HG03064 (cell line): ENCODE measurements around the gene ZNF705A.
"Not testable (repeated sequence)": the region's sequence is repeated elsewhere in the genome, so short reads cannot be mapped to it uniquely, and the experiment has no call there.

Experiments used
- ATAC-seq: cut with Tn5 transposase; IDR thresholded peaks from one replicate; pipeline ENCODE4 v1.9.1; 2021; ENCODE audit warnings: low read depth; ENCODE audit not compliant: unreplicated experiment

The ZNF705A gene

GRCh38 chr12:8156845-8157244 is at the start of gene ZNF705A:
Gene ZNF705A (plus strand): TSS chr12:8157015. CDS start chr12:8172626, 15,611 bp downstream.
- no peak for ATAC-seq

- ATAC-seq: no peak
Measured at GRCh38 chr12:8108808-8109398, 47.9 kb upstream of the ZNF705A start.

GRCh38 chr12:8113117-8113516 is 43.7 kb upstream of the ZNF705A start:
- not testable (repeated sequence) for ATAC-seq

GRCh38 chr12:8120072-8120713 is 36.6 kb upstream of the ZNF705A start:
- no peak for ATAC-seq

- ATAC-seq: no peak
Measured at GRCh38 chr12:8123124-8123912, 33.5 kb upstream of the ZNF705A start, which contains the start of gene CLEC4A. Gene CLEC4A (plus strand): TSS chr12:8123617. CDS start chr12:8123879, 262 bp downstream.

GRCh38 chr12:8127138-8127537 is 29.7 kb upstream of the ZNF705A start:
- no peak for ATAC-seq

- ATAC-seq: not testable (repeated sequence)
Measured at GRCh38 chr12:8133636-8134397, 23.0 kb upstream of the ZNF705A start.

GRCh38 chr12:8134398-8134930 is 22.4 kb upstream of the ZNF705A start:
- not testable (repeated sequence) for ATAC-seq

GRCh38 chr12:8141647-8142046 is 15.2 kb upstream of the ZNF705A start:
- not testable (repeated sequence) for ATAC-seq

- no peak for ATAC-seq
Measured at GRCh38 chr12:8143261-8143660, 13.6 kb upstream of the ZNF705A start.

- no peak for ATAC-seq
Measured at GRCh38 chr12:8145754-8146441, 10.9 kb upstream of the ZNF705A start.

GRCh38 chr12:8146442-8146771 is 10.4 kb upstream of the ZNF705A start:
- ATAC-seq: no peak

- ATAC-seq: no peak
Measured at GRCh38 chr12:8154526-8154925, 2.3 kb upstream of the ZNF705A start.

- no peak for ATAC-seq
Measured at GRCh38 chr12:8156416-8156815, 399 bp upstream of the ZNF705A start.

GRCh38 chr12:8157484-8158198 is 826 bp downstream of the ZNF705A start:
- no peak for ATAC-seq

GRCh38 chr12:8172911-8173310 is 16.1 kb downstream of the ZNF705A start:
- not testable (repeated sequence) for ATAC-seq

- ATAC-seq: not testable (repeated sequence)
Measured at GRCh38 chr12:8179989-8180585, 23.3 kb downstream of the ZNF705A start.

- not testable (repeated sequence) for ATAC-seq
Measured at GRCh38 chr12:8181271-8181670, 24.5 kb downstream of the ZNF705A start.

- not testable (repeated sequence) for ATAC-seq
Measured at GRCh38 chr12:8182923-8183322, 26.1 kb downstream of the ZNF705A start.
